Fibroblast of skin of left biceps (primary cell): ENCODE results near the gene JRKL.

Experiments
- DNase-seq, 2 experiments: peaks; one replicate each; pipeline ENCODE4 v3.0.0-alpha.2; 2013; ENCODE audit warnings: low read depth in 2 of 2

JRKL gene

GRCh38 chr11:96389720-96390487 lies at the start of gene JRKL, which contains the start of gene CCDC82:
TSS of gene JRKL (plus strand) at chr11:96390013. CDS start at chr11:96390650, 637 bp downstream.
TSS of gene CCDC82 (minus strand) at chr11:96389912. CDS start at chr11:96384747, 5,165 bp downstream.
- peak; percentile 86 to 90 for DNase-seq

- no peak for DNase-seq
Measured at GRCh38 chr11:96340555-96340885, 49.3 kb upstream of the JRKL start.

GRCh38 chr11:96341211-96342013 lies 48.4 kb upstream of the JRKL start:
- no peak for DNase-seq

GRCh38 chr11:96342014-96342960 lies 47.5 kb upstream of the JRKL start:
- no peak for DNase-seq

GRCh38 chr11:96342961-96343711 lies 46.7 kb upstream of the JRKL start, which contains the start of gene MAML2:
TSS of gene MAML2 (minus strand) at chr11:96343195. CDS start at chr11:96341895, 1,300 bp downstream.
- peak; percentile 78 to 80 for DNase-seq

- DNase-seq: no peak
Measured at GRCh38 chr11:96356848-96357247, 33.0 kb upstream of the JRKL start.

- no peak for DNase-seq
Measured at GRCh38 chr11:96357794-96358193, 32.0 kb upstream of the JRKL start.

GRCh38 chr11:96358321-96358720 lies 31.5 kb upstream of the JRKL start:
- DNase-seq: no peak

- no peak for DNase-seq
Measured at GRCh38 chr11:96361778-96362177, 28.0 kb upstream of the JRKL start.

GRCh38 chr11:96365493-96365892 lies 24.3 kb upstream of the JRKL start:
- DNase-seq: no peak

- no peak for DNase-seq
Measured at GRCh38 chr11:96366024-96366423, 23.8 kb upstream of the JRKL start.

- DNase-seq: no peak
Measured at GRCh38 chr11:96367342-96367741, 22.5 kb upstream of the JRKL start.

GRCh38 chr11:96373826-96374225 lies 16.0 kb upstream of the JRKL start:
- no peak for DNase-seq

- no peak for DNase-seq
Measured at GRCh38 chr11:96376796-96377195, 13.0 kb upstream of the JRKL start.

- no peak for DNase-seq
Measured at GRCh38 chr11:96384156-96384555, 5.7 kb upstream of the JRKL start.

GRCh38 chr11:96385187-96385586 lies 4.6 kb upstream of the JRKL start:
- no peak for DNase-seq

GRCh38 chr11:96388891-96389719 lies 708 bp upstream of the JRKL start:
- DNase-seq: no peak

GRCh38 chr11:96390488-96390792 lies 627 bp downstream of the JRKL start:
- DNase-seq: no peak

- DNase-seq: no peak
Measured at GRCh38 chr11:96391698-96392307, 2.0 kb downstream of the JRKL start.
